ENCODE results near the gene TRAF2.

DNA sequence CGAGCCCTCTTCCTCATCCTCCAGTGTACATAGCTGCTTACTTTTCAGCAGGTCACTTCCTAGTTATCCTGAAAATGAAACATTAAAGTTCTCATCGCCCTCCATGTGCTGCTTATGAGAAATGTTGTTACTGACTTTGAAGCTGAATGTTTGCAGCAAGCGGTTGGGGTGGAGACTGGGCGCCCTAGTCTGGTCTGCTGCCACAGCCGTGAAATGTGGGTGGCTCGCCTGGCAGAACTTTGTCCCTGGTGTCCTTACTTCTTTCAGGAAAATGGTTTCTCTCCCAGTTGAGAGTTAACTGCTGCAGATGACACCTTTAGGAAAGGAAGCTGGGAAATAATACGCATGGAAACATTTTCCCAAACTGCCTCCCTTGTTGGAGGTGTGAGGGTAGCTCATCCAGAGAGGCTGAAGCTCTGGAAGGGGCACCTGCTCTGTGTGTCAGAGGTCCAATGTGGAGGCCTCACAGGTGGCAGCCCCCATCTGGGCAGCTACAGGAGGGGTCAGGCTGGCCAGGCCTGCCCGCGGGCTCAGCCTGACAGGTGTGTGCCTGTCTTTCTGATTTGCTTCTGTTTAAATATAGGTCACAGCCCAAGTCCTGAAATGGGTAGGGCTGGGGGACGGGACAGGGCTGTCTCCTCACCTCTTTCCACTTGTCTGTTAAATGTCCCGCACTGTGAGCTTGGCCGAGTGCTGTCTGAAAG lies 24.0 kb downstream of the TRAF2 start:
- TF ChIP-seq COPS2 (conservative IDR thresholded peaks at IDR 0.05) = no peak
- TF ChIP-seq CTCF (IDR thresholded peaks at IDR 0.05 in 2 of 3, conservative IDR thresholded peaks at IDR 0.05 in 1 of 3; ENCODE audit: insufficient read depth in 2 of 3, low read depth in 1 of 3, low read length in 3 of 3) = no peak
- no peak for TF ChIP-seq SMARCE1 (IDR thresholded peaks at IDR 0.05)
- no peak for TF ChIP-seq SMARCA5 (IDR thresholded peaks at IDR 0.05)
- TF ChIP-seq USF1 (CRISPR knock-in tag; IDR thresholded peaks at IDR 0.05) = no peak
- no peak for TF ChIP-seq POLR2A (conservative IDR thresholded peaks at IDR 0.05)
- no peak for TF ChIP-seq CTBP1 (IDR thresholded peaks at IDR 0.05; ENCODE audit: borderline replicate concordance)
- no peak for TF ChIP-seq SAFB2 (IDR thresholded peaks at IDR 0.05; ENCODE audit: borderline replicate concordance, low read depth, low read length, severe bottlenecking)
- no peak for TF ChIP-seq SIN3B (IDR thresholded peaks at IDR 0.05; ENCODE audit: low read depth)
- TF ChIP-seq ZNF699 (CRISPR knock-in tag; IDR thresholded peaks at IDR 0.05; ENCODE audit: insufficient replicate concordance) = no peak
